Uterus (tissue), 4 donors: ENCODE measurements around the gene RNF13. TPM values are rescaled to one million over a fixed set of nuclear protein-coding genes. Genes with fewer than 3 reads are reported as not detected.
"Not testable (repeated sequence)": the region's sequence is repeated elsewhere in the genome, so short reads cannot be mapped to it uniquely, and the experiment has no call there.

Experiments used
- DNase-seq, 2 donors: peaks; one replicate each; pipeline ENCODE4 v3.0.0-alpha.2; 2019 to 2020
- H3K27ac ChIP-seq, 2 donors: fragments of 200-600 bp; sonication (generic); 1 replicate in 1 of 2; 2 replicates in 1 of 2; pipeline ENCODE4 v1.5.1; 2016 to 2018
- H3K27me3 ChIP-seq, 2 donors: fragments of 200-600 bp; sonication (generic); one replicate each; pipeline ENCODE4 v1.5.1; 2018 to 2019; ENCODE audit warnings: control low read depth in 1 of 2
- H3K36me3 ChIP-seq, 2 donors: fragments of 200-600 bp; sonication (generic); one replicate each; pipeline ENCODE4 v1.5.1; 2019; ENCODE audit warnings: control low read depth in 1 of 2
- H3K4me1 ChIP-seq, 2 donors: fragments of 200-600 bp; sonication (generic); one replicate each; pipeline ENCODE4 v1.5.1; 2018 to 2019; ENCODE audit warnings: control low read depth in 1 of 2
- H3K4me3 ChIP-seq, 2 donors: fragments of 200-600 bp; sonication (generic); 1 replicate in 1 of 2; 2 replicates in 1 of 2; pipeline ENCODE4 v1.5.1; 2018 to 2019; ENCODE audit warnings: mild to moderate bottlenecking in 1 of 2
- H3K9me3 ChIP-seq, 2 donors: fragments of 200-600 bp; sonication (generic); one replicate each; pipeline ENCODE4 v1.5.1; 2019; ENCODE audit warnings: control low read depth in 1 of 2
- POLR2A ChIP-seq, 2 donors: fragments of 450-650 bp; IDR thresholded peaks; one replicate each; pipeline ENCODE4 v1.6.1; 2016; ENCODE audit warnings: antibody characterized with exemption in 2 of 2, mild to moderate bottlenecking in 1 of 2, moderate library complexity in 1 of 2
- intact Hi-C: fragments of 100-400 bp; cut with DNase I; formaldehyde crosslinking; loops from one replicate; pipeline ENCODE4 v1.15.1; 2023; ENCODE audit warnings: low total_unique reads
- total RNA-seq, 4 donors: library from RNA; depleted of rRNA in 3 of 4; stranded (reverse); fragments of >200 nt in 3 of 4; gene quantifications; one replicate each; pipeline versions ENCODE4 v1.1.0 to v1.2.4, GENCODE V29; 2014 to 2023
- TF ChIP-seq, protein P1 (sequence below), 4 experiments: fragments of 200-600 bp in 2 of 4; fragments of 450-650 bp in 2 of 4; sonication (generic) in 2 of 4; IDR thresholded peaks; one replicate each; pipeline ENCODE4 v1.5.1; 2016 to 2019; ENCODE audit warnings: antibody characterized with exemption in 4 of 4, mild to moderate bottlenecking in 2 of 4, moderate library complexity in 1 of 4
- donor health status: DM: yes; HTN: yes; CAD: no.

Gene RNF13
- total RNA-seq, 4 donors from 2014 or later: 108 to 131 (median 113) TPM

DNA sequence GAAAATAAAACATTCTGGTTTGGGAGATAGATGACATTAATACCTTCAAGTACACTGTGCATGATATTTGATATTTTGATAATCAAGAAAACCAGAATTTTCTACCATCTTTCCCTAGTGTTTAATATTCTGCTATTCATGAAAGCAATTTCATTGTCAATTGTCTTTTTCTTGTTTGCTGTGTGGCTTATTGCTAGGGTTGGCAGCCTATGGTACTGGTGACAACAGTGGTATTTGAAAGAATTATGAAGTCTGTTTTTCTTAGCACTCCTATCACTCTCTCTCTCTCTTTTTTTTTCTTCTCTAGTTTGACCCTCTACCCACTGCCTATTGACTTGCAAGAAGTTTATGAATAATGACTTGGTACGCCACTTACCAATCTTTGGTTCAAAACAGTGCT lies 15.4 kb downstream of the RNF13 start:
- intact Hi-C loops: no loop called here

DNA sequence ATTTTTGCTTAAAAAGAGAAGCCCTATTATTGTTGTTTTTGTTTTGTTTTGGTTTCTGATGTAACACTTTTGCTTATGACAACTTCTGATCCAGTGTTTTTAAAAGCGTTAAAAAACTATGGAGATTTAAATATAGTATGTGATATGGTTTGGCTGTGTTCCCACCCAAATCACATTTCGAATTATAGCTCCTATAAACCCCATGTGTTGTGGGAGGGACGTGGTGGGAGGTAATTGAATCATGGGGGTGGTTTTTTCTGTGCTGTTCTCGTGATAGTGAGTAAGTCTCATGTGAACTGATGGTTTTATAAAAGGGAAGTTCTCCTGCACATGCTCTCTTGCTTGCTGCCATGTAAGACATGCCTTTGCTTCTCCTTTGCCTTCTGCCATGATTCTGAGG lies 16.6 kb downstream of the RNF13 start:
- H3K9me3 ChIP-seq: peaks cover 0 to 11% of the 10 kb centered on the region in 2 donors
- H3K27ac ChIP-seq, DNase-seq, H3K4me3 ChIP-seq, H3K36me3 ChIP-seq, H3K4me1 ChIP-seq, intact Hi-C loops, H3K27me3 ChIP-seq: not testable (repeated sequence)

More for the DNA sequence above, 15.4 kb downstream of the RNF13 start:
- Histone ChIP-seq H3K9me3 (peaks cover 0 to 7% of the 10 kb centered on the region in 2 donors), H3K27me3 (no peaks in the 10 kb centered on the region), H3K4me3 (no peak overlapping the region), H3K36me3 (no peaks in the 10 kb centered on the region), H3K4me1 (no peaks in the 10 kb centered on the region), H3K27ac (no peak overlapping the region)
- no peak for DNase-seq
- no peak for TF ChIP-seq POLR2A (IDR thresholded peaks at IDR 0.05)
- TF ChIP-seq, protein P1, sequence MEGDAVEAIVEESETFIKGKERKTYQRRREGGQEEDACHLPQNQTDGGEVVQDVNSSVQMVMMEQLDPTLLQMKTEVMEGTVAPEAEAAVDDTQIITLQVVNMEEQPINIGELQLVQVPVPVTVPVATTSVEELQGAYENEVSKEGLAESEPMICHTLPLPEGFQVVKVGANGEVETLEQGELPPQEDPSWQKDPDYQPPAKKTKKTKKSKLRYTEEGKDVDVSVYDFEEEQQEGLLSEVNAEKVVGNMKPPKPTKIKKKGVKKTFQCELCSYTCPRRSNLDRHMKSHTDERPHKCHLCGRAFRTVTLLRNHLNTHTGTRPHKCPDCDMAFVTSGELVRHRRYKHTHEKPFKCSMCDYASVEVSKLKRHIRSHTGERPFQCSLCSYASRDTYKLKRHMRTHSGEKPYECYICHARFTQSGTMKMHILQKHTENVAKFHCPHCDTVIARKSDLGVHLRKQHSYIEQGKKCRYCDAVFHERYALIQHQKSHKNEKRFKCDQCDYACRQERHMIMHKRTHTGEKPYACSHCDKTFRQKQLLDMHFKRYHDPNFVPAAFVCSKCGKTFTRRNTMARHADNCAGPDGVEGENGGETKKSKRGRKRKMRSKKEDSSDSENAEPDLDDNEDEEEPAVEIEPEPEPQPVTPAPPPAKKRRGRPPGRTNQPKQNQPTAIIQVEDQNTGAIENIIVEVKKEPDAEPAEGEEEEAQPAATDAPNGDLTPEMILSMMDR (IDR thresholded peaks at IDR 0.05): no peak

DNA sequence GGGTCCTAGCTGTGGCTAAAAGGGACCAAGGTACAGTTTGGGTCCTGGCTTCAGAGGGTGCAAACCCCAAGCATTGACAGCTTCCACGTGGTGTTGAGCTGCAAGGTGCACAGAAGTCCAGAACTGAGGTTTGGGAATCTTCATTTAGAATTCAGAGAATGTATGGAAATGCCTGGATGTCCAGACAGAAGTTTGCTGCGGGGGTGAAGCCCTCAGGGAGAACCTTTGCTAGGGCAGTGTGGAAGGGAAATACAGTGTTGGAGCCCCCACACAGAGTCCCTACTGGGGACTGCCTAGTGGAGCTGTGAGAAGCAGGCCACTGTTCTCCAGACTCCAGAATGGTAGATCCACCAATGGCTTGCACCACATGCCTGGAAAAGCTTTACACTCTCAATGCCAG lies 17.9 kb downstream of the RNF13 start:
- Histone ChIP-seq H3K27ac (no peak overlapping the region), H3K27me3 (no peaks in the 10 kb centered on the region), H3K9me3 (peaks cover 0 to 11% of the 10 kb centered on the region in 2 donors), H3K4me1 (no peaks in the 10 kb centered on the region), H3K4me3 (no peak overlapping the region), H3K36me3 (no peaks in the 10 kb centered on the region)
- DNase-seq: no peak
- intact Hi-C loops: no loop called here
- TF ChIP-seq, protein P1 (IDR thresholded peaks at IDR 0.05): no peak
- no peak for TF ChIP-seq POLR2A (IDR thresholded peaks at IDR 0.05)

DNA sequence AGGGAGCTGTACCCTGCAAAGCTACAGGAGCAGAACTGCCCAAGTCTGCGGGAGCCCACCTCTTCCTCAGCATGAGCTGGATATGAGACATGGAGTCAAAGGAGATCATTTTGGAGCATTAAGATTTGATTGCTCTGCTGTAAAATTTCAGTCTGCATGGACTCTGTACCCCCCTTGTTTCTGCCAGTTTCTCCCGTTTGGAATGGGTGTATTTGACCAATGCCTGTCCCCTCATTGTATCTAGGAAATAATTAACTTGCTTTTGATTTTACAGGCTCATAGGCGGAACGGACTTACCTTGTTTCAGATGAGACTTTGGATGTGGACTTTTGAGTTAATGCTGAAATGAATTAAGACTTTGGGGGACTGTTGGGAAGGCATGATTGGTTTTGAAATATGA lies 18.3 kb downstream of the RNF13 start:
- no peak overlapping the region for H3K27ac ChIP-seq
- H3K4me3 ChIP-seq: no peak overlapping the region
- no peak for DNase-seq
- no peaks in the 10 kb centered on the region for H3K4me1 ChIP-seq
- intact Hi-C loops: no loop called here
- H3K27me3 ChIP-seq: no peaks in the 10 kb centered on the region
- no peak for TF ChIP-seq POLR2A (IDR thresholded peaks at IDR 0.05)
- TF ChIP-seq, protein P1 (IDR thresholded peaks at IDR 0.05): no peak
- peaks cover 0 to 11% of the 10 kb centered on the region in 2 donors for H3K9me3 ChIP-seq
- no peaks in the 10 kb centered on the region for H3K36me3 ChIP-seq

DNA sequence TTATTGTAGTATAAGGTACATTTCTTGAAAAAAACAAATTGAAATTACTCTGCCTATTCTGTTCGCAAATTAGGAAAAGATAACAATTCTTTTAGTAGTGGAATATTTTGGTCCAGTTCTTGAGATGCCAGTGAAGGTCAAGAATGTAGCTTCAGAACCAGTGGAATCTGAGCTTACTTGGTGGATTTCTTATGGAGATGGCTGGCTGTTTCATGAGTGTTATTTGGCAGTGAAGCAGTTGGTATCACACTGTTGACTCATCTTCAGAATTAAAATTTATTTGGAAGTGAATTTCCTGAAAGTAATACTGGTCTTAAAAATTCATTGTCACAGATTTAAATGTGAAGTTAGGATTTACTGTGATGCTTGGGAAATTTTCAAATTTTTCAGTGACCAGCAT lies 19.1 kb downstream of the RNF13 start:
- no peak overlapping the region for H3K27ac ChIP-seq
- H3K36me3 ChIP-seq: no peaks in the 10 kb centered on the region
- no peak for DNase-seq
- no peak overlapping the region for H3K4me3 ChIP-seq
- H3K4me1 ChIP-seq: no peaks in the 10 kb centered on the region
- no peaks in the 10 kb centered on the region for H3K27me3 ChIP-seq
- intact Hi-C loops: no loop called here
- H3K9me3 ChIP-seq: peaks cover 0 to 11% of the 10 kb centered on the region in 2 donors
- TF ChIP-seq, protein P1 (IDR thresholded peaks at IDR 0.05): no peak
- no peak for TF ChIP-seq POLR2A (IDR thresholded peaks at IDR 0.05)

DNA sequence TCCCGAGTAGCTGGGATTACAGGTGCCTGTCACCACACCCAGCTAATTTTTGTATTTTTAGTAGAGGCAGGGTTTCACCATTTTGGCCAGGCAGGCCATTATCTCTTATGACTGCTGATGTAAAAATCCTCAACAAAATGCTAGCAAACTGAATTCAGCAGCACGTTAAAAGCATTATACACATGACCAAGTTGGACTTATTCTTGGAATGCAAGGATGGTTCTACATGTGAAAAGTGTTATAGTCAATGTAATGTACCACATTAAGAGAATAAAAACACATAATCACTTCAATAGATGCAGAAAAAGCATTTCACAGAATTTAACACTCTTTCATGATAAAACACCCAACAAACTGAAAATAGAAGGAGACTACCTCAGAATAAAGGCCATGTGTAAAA lies 20.2 kb downstream of the RNF13 start:
- H3K9me3 ChIP-seq: peaks cover 0 to 11% of the 10 kb centered on the region in 2 donors
- H3K27me3 ChIP-seq: no peaks in the 10 kb centered on the region
- no peak for DNase-seq
- intact Hi-C loops: no loop called here
- H3K4me1 ChIP-seq: no peaks in the 10 kb centered on the region
- TF ChIP-seq, protein P1 (IDR thresholded peaks at IDR 0.05): no peak
- no peak for TF ChIP-seq POLR2A (IDR thresholded peaks at IDR 0.05)
- no peak overlapping the region for H3K4me3 ChIP-seq
- H3K36me3 ChIP-seq: no peaks in the 10 kb centered on the region
- H3K27ac ChIP-seq: no peak overlapping the region

DNA sequence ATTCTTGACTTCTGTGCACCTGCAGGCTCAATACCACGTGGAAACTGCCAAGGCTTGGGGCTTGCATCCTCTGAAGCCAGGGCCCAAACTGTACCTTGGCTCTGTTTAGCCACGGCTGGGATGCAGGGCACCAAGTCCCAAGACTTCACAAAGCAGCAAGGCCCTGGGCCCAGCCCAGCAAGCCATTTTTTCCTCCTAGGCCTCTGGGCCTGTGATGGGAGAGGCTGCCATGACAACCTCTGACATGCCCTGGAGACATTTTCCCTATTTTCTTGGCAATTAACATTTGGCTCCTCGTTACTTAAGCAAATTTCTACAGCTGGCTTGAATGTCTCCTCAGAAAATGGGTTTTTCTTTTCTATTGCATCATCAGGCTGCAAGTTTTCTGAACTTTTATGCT lies 25.5 kb downstream of the RNF13 start:
- DNase-seq, H3K27ac ChIP-seq, intact Hi-C loops, H3K36me3 ChIP-seq, H3K27me3 ChIP-seq, H3K4me3 ChIP-seq, H3K9me3 ChIP-seq: not testable (repeated sequence)
- peaks cover 0 to 14% of the 10 kb centered on the region in 2 donors for H3K4me1 ChIP-seq

DNA sequence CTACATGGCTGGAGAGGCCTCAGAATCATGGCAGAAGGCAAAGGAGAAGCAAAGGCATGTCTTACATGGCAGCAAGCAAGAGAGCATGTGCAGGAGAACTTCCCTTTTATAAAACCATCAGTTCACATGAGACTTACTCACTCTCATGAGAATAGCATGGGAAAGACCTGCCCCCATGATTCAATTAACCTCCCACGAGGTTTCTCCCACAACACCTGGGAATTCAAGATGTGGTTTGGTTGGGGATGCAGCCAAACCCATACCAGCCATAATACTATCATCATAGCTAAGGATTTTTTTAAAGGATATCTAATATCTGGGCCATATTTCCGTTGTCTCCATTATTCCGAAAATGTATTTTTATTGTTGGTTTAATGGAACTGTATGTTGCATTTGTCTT lies 26.5 kb downstream of the RNF13 start:
- peaks cover 0 to 14% of the 10 kb centered on the region in 2 donors for H3K4me1 ChIP-seq
- H3K36me3 ChIP-seq, DNase-seq, H3K9me3 ChIP-seq, H3K27me3 ChIP-seq, H3K27ac ChIP-seq, intact Hi-C loops, H3K4me3 ChIP-seq: not testable (repeated sequence)
